Hepatocyte (in vitro differentiated cells): ENCODE data around the gene THAP7. TPM values are rescaled to one million over a fixed set of nuclear protein-coding genes. Genes with fewer than 3 reads are reported as not detected.

ENCODE experiments used
- DNase-seq: peaks from one replicate; pipeline ENCODE4 v3.0.0-alpha.2; 2016; ENCODE audit warnings: low spot score
- H2AFZ ChIP-seq: fragments of 200-600 bp; sonication (generic); 2 replicates; pipeline ENCODE4 v1.6.0; 2016; ENCODE audit warnings: antibody characterized with exemption, mild to moderate bottlenecking
- H3K27ac ChIP-seq: fragments of 200-600 bp; sonication (generic); 2 replicates; pipeline ENCODE4 v1.5.1; 2016; ENCODE audit warnings: mild to moderate bottlenecking
- H3K27me3 ChIP-seq: fragments of 200-600 bp; sonication (generic); 2 replicates; pipeline ENCODE4 v1.6.1; 2016
- H3K36me3 ChIP-seq: fragments of 200-600 bp; sonication (generic); replicated peaks from 2 replicates; pipeline ENCODE4 v1.5.1; 2016; ENCODE audit warnings: low read depth; ENCODE audit not compliant: insufficient read depth
- H3K4me1 ChIP-seq: fragments of 200-600 bp; sonication (generic); 2 replicates; pipeline ENCODE4 v1.5.1; 2016; ENCODE audit warnings: mild to moderate bottlenecking, moderate library complexity; ENCODE audit not compliant: insufficient read depth
- H3K4me2 ChIP-seq: fragments of 200-600 bp; sonication (generic); 2 replicates; pipeline ENCODE4 v1.6.0; 2016
- H3K4me3 ChIP-seq: fragments of 200-600 bp; sonication (generic); 2 replicates; pipeline ENCODE4 v1.5.1; 2016; ENCODE audit warnings: mild to moderate bottlenecking
- H3K79me2 ChIP-seq: fragments of 200-600 bp; sonication (generic); 2 replicates; pipeline ENCODE4 v1.6.0; 2017; ENCODE audit warnings: mild to moderate bottlenecking
- H3K9me2 ChIP-seq: fragments of 200-600 bp; sonication (generic); replicated peaks from 2 replicates; pipeline ENCODE4 v1.6.0; 2017; ENCODE audit warnings: mild to moderate bottlenecking; ENCODE audit not compliant: insufficient read depth
- H3K9me3 ChIP-seq: fragments of 200-600 bp; sonication (generic); 2 replicates; pipeline ENCODE4 v1.5.1; 2016; ENCODE audit warnings: low read depth, mild to moderate bottlenecking
- H4K20me1 ChIP-seq: fragments of 200-600 bp; sonication (generic); 2 replicates; pipeline ENCODE4 v1.6.0; 2016; ENCODE audit warnings: mild to moderate bottlenecking; ENCODE audit not compliant: insufficient read depth, poor library complexity, severe bottlenecking
- EZH2 ChIP-seq: fragments of 200-600 bp; sonication (generic); IDR thresholded peaks from 2 replicates; pipeline ENCODE4 v1.6.1; 2016; ENCODE audit warnings: antibody characterized with exemption, mild to moderate bottlenecking, borderline replicate concordance
- EZH2phosphoT487 ChIP-seq: fragments of 200-600 bp; sonication (generic); IDR thresholded peaks from one replicate; pipeline ENCODE4 v1.6.1; 2018; ENCODE audit warnings: antibody characterized with exemption, mild to moderate bottlenecking, low read depth, moderate library complexity; ENCODE audit not compliant: unreplicated experiment, severe bottlenecking
- WGBS: methylation state at CpG from one replicate; pipeline ENCODE4 v1.1.6; 2016; ENCODE audit warnings: low lambda C conversion rate; ENCODE audit errors: missing lambda C conversion rate; 5-methylcytosine and 5-hydroxymethylcytosine counted together
- polyA plus RNA-seq: library from polyadenylated mRNA; unstranded; fragments of >200 nt; fragmentation: Nextera tagmentation; extraction: Ambion mirVana; gene quantifications from 2 replicates; pipeline ENCODE4 v1.2.1, GENCODE V29; 2016
- total RNA-seq: library from RNA; depleted of rRNA; stranded (reverse); fragments of >200 nt; gene quantifications from 2 replicates; pipeline ENCODE4 v1.2.3, GENCODE V29; 2014
- TF ChIP-seq, protein P1 (sequence below): fragments of 200-600 bp; sonication (generic); IDR thresholded peaks from 2 replicates; pipeline ENCODE4 v1.5.1; 2016; ENCODE audit warnings: antibody characterized with exemption, mild to moderate bottlenecking; ENCODE audit not compliant: poor library complexity

The THAP7 gene
- total and polyA plus RNA-seq, 2 experiments from 2014 or later = 26.2 to 41.2 TPM

- DNase-seq = no peak
- Histone ChIP-seq H3K4me2 (no peak overlapping the region), H3K9me3 (no peaks in the 10 kb centered on the region), H3K27me3 (no peaks in the 10 kb centered on the region), H3K79me2 (no peaks in the 10 kb centered on the region), H4K20me1 (no peaks in the 10 kb centered on the region), H3K4me1 (no peaks in the 10 kb centered on the region), H3K9me2 (no peaks in the 10 kb centered on the region), H3K4me3 (no peak overlapping the region), H2AFZ (no peak overlapping the region), H3K27ac (peak overlapping the region; percentile 60), H3K36me3 (no peaks in the 10 kb centered on the region)
- TF ChIP-seq EZH2phosphoT487 = no peak
- TF ChIP-seq, protein P1, sequence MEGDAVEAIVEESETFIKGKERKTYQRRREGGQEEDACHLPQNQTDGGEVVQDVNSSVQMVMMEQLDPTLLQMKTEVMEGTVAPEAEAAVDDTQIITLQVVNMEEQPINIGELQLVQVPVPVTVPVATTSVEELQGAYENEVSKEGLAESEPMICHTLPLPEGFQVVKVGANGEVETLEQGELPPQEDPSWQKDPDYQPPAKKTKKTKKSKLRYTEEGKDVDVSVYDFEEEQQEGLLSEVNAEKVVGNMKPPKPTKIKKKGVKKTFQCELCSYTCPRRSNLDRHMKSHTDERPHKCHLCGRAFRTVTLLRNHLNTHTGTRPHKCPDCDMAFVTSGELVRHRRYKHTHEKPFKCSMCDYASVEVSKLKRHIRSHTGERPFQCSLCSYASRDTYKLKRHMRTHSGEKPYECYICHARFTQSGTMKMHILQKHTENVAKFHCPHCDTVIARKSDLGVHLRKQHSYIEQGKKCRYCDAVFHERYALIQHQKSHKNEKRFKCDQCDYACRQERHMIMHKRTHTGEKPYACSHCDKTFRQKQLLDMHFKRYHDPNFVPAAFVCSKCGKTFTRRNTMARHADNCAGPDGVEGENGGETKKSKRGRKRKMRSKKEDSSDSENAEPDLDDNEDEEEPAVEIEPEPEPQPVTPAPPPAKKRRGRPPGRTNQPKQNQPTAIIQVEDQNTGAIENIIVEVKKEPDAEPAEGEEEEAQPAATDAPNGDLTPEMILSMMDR = no peak
- WGBS = 63% methylated on average over 2 of the region's 2 CpGs
These were observed 36.5 kb upstream of the THAP7 start for GRCh38 chr22:21038405-21038804.

GRCh38 chr22:21034989-21035388 lies 33.1 kb upstream of the THAP7 start:
- 95% methylated on average over 3 of the region's 3 CpGs for WGBS
- no peak for DNase-seq
- H4K20me1 ChIP-seq = no peaks in the 10 kb centered on the region
- H3K4me2 ChIP-seq = no peak overlapping the region
- H3K79me2 ChIP-seq = no peaks in the 10 kb centered on the region
- H3K9me2 ChIP-seq = no peaks in the 10 kb centered on the region
- no peaks in the 10 kb centered on the region for H3K36me3 ChIP-seq
- TF ChIP-seq, protein P1 = no peak
- TF ChIP-seq EZH2 = no peak
- TF ChIP-seq EZH2phosphoT487 = no peak
- H3K4me1 ChIP-seq = peaks cover 17% of the 10 kb centered on the region
- H3K27me3 ChIP-seq = no peaks in the 10 kb centered on the region
- no peaks in the 10 kb centered on the region for H3K9me3 ChIP-seq
- no peak overlapping the region for H2AFZ ChIP-seq
- no peak overlapping the region for H3K27ac ChIP-seq
- no peak overlapping the region for H3K4me3 ChIP-seq

DNA sequence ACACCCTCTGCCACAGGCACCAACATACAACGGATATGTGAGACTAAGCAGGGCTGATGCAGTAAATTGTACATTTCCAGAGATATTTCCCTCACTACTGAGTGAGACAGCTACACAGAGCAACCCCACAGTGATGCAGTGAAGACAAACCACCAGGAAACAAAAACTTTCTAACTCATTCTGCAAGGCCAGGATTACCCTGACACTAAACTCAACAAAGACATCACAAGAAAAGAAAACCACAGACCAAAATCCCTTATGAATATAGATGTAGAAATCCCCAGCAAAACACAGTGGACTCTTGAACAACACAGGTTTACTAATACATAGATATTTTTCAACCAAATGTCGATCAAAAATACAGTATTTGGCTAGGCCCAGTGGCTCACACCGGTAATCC lies 32.0 kb upstream of the THAP7 start:
- WGBS = 93% methylated on average over 3 of the region's 3 CpGs
- no peaks in the 10 kb centered on the region for H3K36me3 ChIP-seq

More for the DNA sequence above, 32.0 kb upstream of the THAP7 start:
- H3K4me2 ChIP-seq = no peak overlapping the region
- H4K20me1 ChIP-seq = no peaks in the 10 kb centered on the region
- H3K9me2 ChIP-seq = no peaks in the 10 kb centered on the region
- no peaks in the 10 kb centered on the region for H3K79me2 ChIP-seq
- TF ChIP-seq EZH2 (no peak), EZH2phosphoT487 (no peak)
- TF ChIP-seq, protein P1 = no peak
- H3K9me3 ChIP-seq = no peaks in the 10 kb centered on the region
- H3K27me3 ChIP-seq = no peaks in the 10 kb centered on the region
- H3K4me1 ChIP-seq = peaks cover 17% of the 10 kb centered on the region
- no peak overlapping the region for H3K27ac ChIP-seq
- no peak for DNase-seq
- no peak overlapping the region for H2AFZ ChIP-seq
- H3K4me3 ChIP-seq = no peak overlapping the region
